Measurements from ENCODE around the gene NAXE. TPM values are rescaled to one million over a fixed set of nuclear protein-coding genes. Genes with fewer than 3 reads are reported as not detected.

NAXE gene
- total and polyA plus RNA-seq, 2 of the 13 experiments (the other 11 are each of a cell fraction or from before 2014, with no cell fraction given), result 39.4 to 59.4 TPM

DNA sequence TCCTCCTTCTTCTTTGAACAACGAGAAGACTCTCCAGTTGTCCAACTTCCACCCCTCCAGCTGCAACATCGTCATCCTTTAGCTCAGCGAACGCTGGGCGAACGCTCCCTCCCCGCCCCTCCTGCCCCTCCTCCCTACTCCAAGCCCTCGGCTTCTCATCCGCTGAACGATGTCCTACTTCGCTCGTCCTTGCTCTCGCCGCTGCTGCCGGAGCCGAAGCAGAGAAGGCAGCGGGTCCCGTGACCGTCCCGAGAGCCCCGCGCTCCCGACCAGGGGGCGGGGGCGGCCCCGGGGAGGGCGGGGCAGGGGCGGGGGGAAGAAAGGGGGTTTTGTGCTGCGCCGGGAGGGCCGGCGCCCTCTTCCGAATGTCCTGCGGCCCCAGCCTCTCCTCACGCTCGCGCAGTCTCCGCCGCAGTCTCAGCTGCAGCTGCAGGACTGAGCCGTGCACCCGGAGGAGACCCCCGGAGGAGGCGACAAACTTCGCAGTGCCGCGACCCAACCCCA, 50.2 kb downstream of the NAXE start, which contains the start of gene BCAN:
BCAN (plus strand) TSS at position 357 of the 504 bp plus-strand sequence. CDS start 3,938 bp downstream, outside the sequence.
- no peak for FAIRE-seq
- POLR2A ChIA-PET, result no interaction called here
- no peak within 1 kb of the TSS for H3K4me2 ChIP-seq (ENCODE audit: low read depth, low read length)
- in situ Hi-C loops (cut with HindIII; ENCODE audit: extremely low pct_ligation_motif_present, low pct_unique_long_range_greater_than_20kb), result no loop called here
- peaks cover 17% of the 10 kb centered on the region for H3K4me1 ChIP-seq (ENCODE audit: insufficient read depth, low read length)
- DNase-seq (ENCODE audit: low spot score), result no peak
- peaks cover 40% of the 10 kb centered on the region for H4K20me1 ChIP-seq (ENCODE audit: insufficient read depth, low read length)
- CTCF ChIA-PET (ENCODE audit: low intra/inter-chr PET ratio, low total read pairs), result no interaction called here
- no TSS peak for BruUV-seq (replicated peaks)
- no peaks in the 10 kb centered on the region for H3K9me3 ChIP-seq (ENCODE audit: low read length)
- no peak for ATAC-seq
- intact Hi-C loops (cut with micrococcal nuclease; ENCODE audit: unreplicated experiment), result loop anchor here (1.0 kb wide), 1 partner anchor 18 kb away; no protein-coding TSS in a partner anchor
- no peak within 1 kb of the TSS for H3K27ac ChIP-seq (ENCODE audit: extremely low read length, insufficient read depth, low read length)
- H3K36me3 ChIP-seq (replicated peaks in 1 of 2; ENCODE audit: control insufficient read depth in 1 of 2, insufficient read depth in 2 of 2, low read length in 2 of 2), result peaks cover 0 to 8% of the 10 kb centered on the region in 2 experiments; a peak in 2 of 5 replicates
- WGBS (ENCODE audit: low lambda C conversion rate), result 88% methylated on average over 36 of the region's 46 CpGs
- no peak within 1 kb of the TSS for H2AFZ ChIP-seq (ENCODE audit: low read length)
- H3K9ac ChIP-seq (ENCODE audit: insufficient read depth, low read depth, low read length), result no peak within 1 kb of the TSS
- peaks cover 2 to 11% of the 10 kb centered on the region in 2 experiments; a peak in 3 of 5 replicates for H3K27me3 ChIP-seq (ENCODE audit: control insufficient read depth in 1 of 2, insufficient read depth in 2 of 2, low read length in 2 of 2)
- no peak within 1 kb of the TSS for H3K4me3 ChIP-seq (replicated peaks in 1 of 3; ENCODE audit: insufficient read depth in 1 of 3, low read depth in 2 of 3, low read length in 3 of 3)
- TF ChIP-seq ZFX (CRISPR knock-in tag; IDR thresholded peaks at IDR 0.05; ENCODE audit: low read depth), result no peak
- peak; percentile 16 for TF ChIP-seq HNRNPK (IDR thresholded peaks at IDR 0.05; ENCODE audit: low read depth, low read length, poor library complexity, severe bottlenecking)
- no peaks in the 10 kb centered on the region for H3K79me2 ChIP-seq (ENCODE audit: insufficient read depth, low read length)

GRCh38 chr1:156642265-156643048, 50.9 kb downstream of the NAXE start:
- DNase-seq (ENCODE audit: low spot score) (no peak), FAIRE-seq (no peak), ATAC-seq (no peak)
- Histone ChIP-seq H2AFZ (ENCODE audit: low read length) (no peak overlapping the region), H3K4me2 (ENCODE audit: low read depth, low read length) (no peak overlapping the region), H3K79me2 (ENCODE audit: insufficient read depth, low read length) (no peaks in the 10 kb centered on the region), H3K4me3 (replicated peaks in 1 of 3; ENCODE audit: insufficient read depth in 1 of 3, low read depth in 2 of 3, low read length in 3 of 3) (no peak overlapping the region), H3K9ac (ENCODE audit: insufficient read depth, low read depth, low read length) (no peak overlapping the region), H3K27me3 (ENCODE audit: control insufficient read depth in 1 of 2, insufficient read depth in 2 of 2, low read length in 2 of 2) (peaks cover 2 to 11% of the 10 kb centered on the region in 2 experiments; a peak in 3 of 5 replicates), H3K4me1 (ENCODE audit: insufficient read depth, low read length) (peaks cover 17% of the 10 kb centered on the region), H3K9me3 (ENCODE audit: low read length) (no peaks in the 10 kb centered on the region), H3K27ac (ENCODE audit: extremely low read length, insufficient read depth, low read length) (no peak overlapping the region), H3K36me3 (replicated peaks in 1 of 2; ENCODE audit: control insufficient read depth in 1 of 2, insufficient read depth in 2 of 2, low read length in 2 of 2) (peaks cover 0 to 8% of the 10 kb centered on the region in 2 experiments; a peak in 2 of 5 replicates), H4K20me1 (ENCODE audit: insufficient read depth, low read length) (peaks cover 40% of the 10 kb centered on the region)
- ChIA-PET POLR2A (no interaction called here), CTCF (ENCODE audit: low intra/inter-chr PET ratio, low total read pairs) (no interaction called here)
- intact Hi-C loops (cut with micrococcal nuclease; ENCODE audit: unreplicated experiment) (no loop called here), in situ Hi-C loops (cut with HindIII; ENCODE audit: extremely low pct_ligation_motif_present, low pct_unique_long_range_greater_than_20kb) (no loop called here)
- TF ChIP-seq MAFF (IDR thresholded peaks at IDR 0.05; ENCODE audit: low read depth, low read length) (no peak), ZNF768 (CRISPR knock-in tag; IDR thresholded peaks at IDR 0.05) (peak; percentile 87), ZNF7 (CRISPR knock-in tag; IDR thresholded peaks at IDR 0.05) (no peak), RBFOX2 (IDR thresholded peaks at IDR 0.05; ENCODE audit: low read depth, low read length) (peak; percentile 54; the same call in 1 of the 2 replicates), ZNF891 (CRISPR knock-in tag; IDR thresholded peaks at IDR 0.05) (no peak), ZC3H13 (CRISPR knock-in tag; IDR thresholded peaks at IDR 0.05) (peak; percentile 81; the same call in 1 of the 2 replicates), AGO1 (IDR thresholded peaks at IDR 0.05; ENCODE audit: low read depth, low read length, poor library complexity, severe bottlenecking) (peak; percentile 90), ZNF441 (CRISPR knock-in tag; IDR thresholded peaks at IDR 0.05; ENCODE audit: borderline replicate concordance) (no peak), AGO2 (optimal IDR thresholded peaks at IDR 0.05; ENCODE audit: low read depth, low read length) (peak; percentile 96)
- BruUV-seq (replicated peaks), result TSS peak; percentile 27
- WGBS (ENCODE audit: low lambda C conversion rate), result 97% methylated on average over 39 of the region's 40 CpGs

Data from HepG2 (cell line).